Type B pancreatic cell (in vitro differentiated cells): ENCODE results near the gene DUSP28. TPM values are rescaled to one million over a fixed set of nuclear protein-coding genes. Genes with fewer than 3 reads are reported as not detected.

Source experiments
- DNase-seq: peaks from one replicate; pipeline ENCODE4 v3.0.0; 2021; ENCODE audit warnings: mixed read lengths; ENCODE audit not compliant: unreplicated experiment; ENCODE audit errors: extremely low spot score
- H3K27ac Mint-ChIP-seq: 2 replicates; pipeline ENCODE4 v1.8.0; 2021; ENCODE audit warnings: mild to moderate bottlenecking, mixed read lengths
- H3K27me3 Mint-ChIP-seq: 2 replicates; pipeline ENCODE4 v1.8.0; 2021; ENCODE audit warnings: mixed read lengths
- H3K36me3 Mint-ChIP-seq: 2 replicates; pipeline ENCODE4 v1.8.0; 2021; ENCODE audit warnings: mixed read lengths
- H3K4me1 Mint-ChIP-seq: one replicate; pipeline ENCODE4 v1.8.0; 2021; ENCODE audit warnings: mixed read lengths; ENCODE audit not compliant: unreplicated experiment
- H3K4me3 Mint-ChIP-seq: 2 replicates; pipeline ENCODE4 v1.8.0; 2021; ENCODE audit warnings: mild to moderate bottlenecking, mixed read lengths
- H3K9me3 Mint-ChIP-seq: 2 replicates; pipeline ENCODE4 v1.8.0; 2021; ENCODE audit warnings: mixed read lengths
- CTCF ChIP-seq: fragments of 200-600 bp; sonication (generic); conservative IDR thresholded peaks from 2 replicates; pipeline ENCODE4 v1.5.0; 2021; ENCODE audit warnings: antibody characterized with exemption, mild to moderate bottlenecking
- total RNA-seq: library from RNA; stranded (reverse); gene quantifications from 2 replicates; pipeline ENCODE4 v1.2.1, GENCODE V29; 2021; ENCODE audit warnings: low replicate concordance

The DUSP28 gene
- total RNA-seq, 1 donor from 2014 or later: 4.3 TPM

- H3K4me1 Mint-ChIP-seq: no peaks in the 10 kb centered on the region
- H3K36me3 Mint-ChIP-seq: peaks cover 44% of the 10 kb centered on the region
- peaks cover 9% of the 10 kb centered on the region for H3K9me3 Mint-ChIP-seq
- H3K27me3 Mint-ChIP-seq: peaks cover 4% of the 10 kb centered on the region
- H3K27ac Mint-ChIP-seq: no peak overlapping the region
- H3K4me3 Mint-ChIP-seq: no peak overlapping the region
- no peak for DNase-seq
- no peak for TF ChIP-seq CTCF
Observed at GRCh38 chr2:240524963-240525718, 35.0 kb upstream of the DUSP28 start.

- no peaks in the 10 kb centered on the region for H3K4me1 Mint-ChIP-seq
- no peak overlapping the region for H3K27ac Mint-ChIP-seq
- no peak for TF ChIP-seq CTCF
- H3K9me3 Mint-ChIP-seq: peaks cover 9% of the 10 kb centered on the region
- DNase-seq: peak; percentile 44
- peaks cover under 1% of the 10 kb centered on the region for H3K27me3 Mint-ChIP-seq
- H3K36me3 Mint-ChIP-seq: peaks cover 47% of the 10 kb centered on the region
- H3K4me3 Mint-ChIP-seq: no peak overlapping the region
Observed at GRCh38 chr2:240525802-240526201, 34.4 kb upstream of the DUSP28 start.

GRCh38 chr2:240526521-240526920 lies 33.6 kb upstream of the DUSP28 start:
- Mint-ChIP-seq H3K27ac (no peak overlapping the region), H3K4me3 (no peak overlapping the region), H3K27me3 (no peaks in the 10 kb centered on the region), H3K36me3 (peaks cover 52% of the 10 kb centered on the region), H3K4me1 (no peaks in the 10 kb centered on the region), H3K9me3 (peaks cover 14% of the 10 kb centered on the region)
- DNase-seq: no peak
- no peak for TF ChIP-seq CTCF

- H3K36me3 Mint-ChIP-seq: peaks cover 58% of the 10 kb centered on the region
- TF ChIP-seq CTCF: no peak
- H3K27me3 Mint-ChIP-seq: no peaks in the 10 kb centered on the region
- H3K27ac Mint-ChIP-seq: no peak overlapping the region
- no peaks in the 10 kb centered on the region for H3K4me1 Mint-ChIP-seq
- DNase-seq: peak; percentile 15
- peaks cover 21% of the 10 kb centered on the region for H3K9me3 Mint-ChIP-seq
- H3K4me3 Mint-ChIP-seq: no peak overlapping the region
Observed at GRCh38 chr2:240527153-240527750, 32.9 kb upstream of the DUSP28 start.

GRCh38 chr2:240528406-240529040 lies 31.6 kb upstream of the DUSP28 start:
- H3K4me3 Mint-ChIP-seq: no peak overlapping the region
- DNase-seq: peak; percentile 47
- H3K27ac Mint-ChIP-seq: no peak overlapping the region
- H3K27me3 Mint-ChIP-seq: no peaks in the 10 kb centered on the region
- peaks cover 59% of the 10 kb centered on the region for H3K36me3 Mint-ChIP-seq
- peaks cover 24% of the 10 kb centered on the region for H3K9me3 Mint-ChIP-seq
- no peaks in the 10 kb centered on the region for H3K4me1 Mint-ChIP-seq
- no peak for TF ChIP-seq CTCF
